Parathyroid adenoma (tissue), 2 donors: ENCODE data around the gene RNF4.

Experiments used
- H2AFZ ChIP-seq: fragments of 300-600 bp; sonication (generic); one replicate; pipeline ENCODE4 v1.7.0; 2017; ENCODE audit warnings: antibody characterized with exemption, mild to moderate bottlenecking
- H3K27ac ChIP-seq: fragments of 300-600 bp; sonication (generic); one replicate; pipeline ENCODE4 v1.7.0; 2017
- H3K27me3 ChIP-seq: fragments of 300-600 bp; sonication (generic); one replicate; pipeline ENCODE4 v1.7.0; 2017; ENCODE audit warnings: low read length; ENCODE audit not compliant: control insufficient read depth, insufficient read depth
- H3K36me3 ChIP-seq: fragments of 300-600 bp; sonication (generic); one replicate; pipeline ENCODE4 v1.7.0; 2017; ENCODE audit warnings: low read length; ENCODE audit not compliant: control insufficient read depth, insufficient read depth
- H3K4me1 ChIP-seq: fragments of 300-600 bp; sonication (generic); one replicate; pipeline ENCODE4 v1.7.0; 2017; ENCODE audit warnings: control low read depth
- H3K4me2 ChIP-seq: fragments of 300-600 bp; sonication (generic); one replicate; pipeline ENCODE4 v1.7.0; 2017; ENCODE audit warnings: low read length
- H3K4me3 ChIP-seq: fragments of 300-600 bp; sonication (generic); one replicate; pipeline ENCODE4 v1.7.0; 2017; ENCODE audit warnings: low read depth, low read length
- H3K79me2 ChIP-seq: fragments of 300-600 bp; sonication (generic); one replicate; pipeline ENCODE4 v1.7.0; 2017; ENCODE audit warnings: control low read depth
- H3K9ac ChIP-seq: fragments of 300-600 bp; sonication (generic); one replicate; pipeline ENCODE4 v1.7.0; 2017; ENCODE audit warnings: mild to moderate bottlenecking
- H3K9me3 ChIP-seq: fragments of 300-600 bp; sonication (generic); one replicate; pipeline ENCODE4 v1.7.0; 2017; ENCODE audit warnings: low read length; ENCODE audit not compliant: control insufficient read depth
- CTCF ChIP-seq: fragments of 300-600 bp; sonication (generic); IDR thresholded peaks from one replicate; pipeline ENCODE4 v1.7.0; 2017; ENCODE audit warnings: antibody characterized with exemption, mild to moderate bottlenecking
- donor health status: primary hyperparathyroidism.

RNF4 gene

GRCh38 chr4:2436761-2437474 is 32.0 kb upstream of the RNF4 start:
- Histone ChIP-seq H3K9ac (no peak overlapping the region), H3K79me2 (no peaks in the 10 kb centered on the region), H3K27ac (no peak overlapping the region), H3K9me3 (no peaks in the 10 kb centered on the region), H3K27me3 (no peaks in the 10 kb centered on the region), H3K4me1 (no peaks in the 10 kb centered on the region), H3K36me3 (no peaks in the 10 kb centered on the region), H2AFZ (no peak overlapping the region), H3K4me2 (no peak overlapping the region), H3K4me3 (no peak overlapping the region)
- TF ChIP-seq CTCF, result no peak

GRCh38 chr4:2437475-2438215 is 31.3 kb upstream of the RNF4 start:
- no peak overlapping the region for H3K4me3 ChIP-seq
- no peaks in the 10 kb centered on the region for H3K27me3 ChIP-seq
- TF ChIP-seq CTCF, result no peak
- H3K4me1 ChIP-seq, result no peaks in the 10 kb centered on the region
- no peaks in the 10 kb centered on the region for H3K79me2 ChIP-seq
- no peaks in the 10 kb centered on the region for H3K9me3 ChIP-seq
- no peak overlapping the region for H2AFZ ChIP-seq
- H3K9ac ChIP-seq, result no peak overlapping the region
- no peak overlapping the region for H3K4me2 ChIP-seq
- H3K27ac ChIP-seq, result no peak overlapping the region
- H3K36me3 ChIP-seq, result no peaks in the 10 kb centered on the region

- Histone ChIP-seq H3K79me2 (no peaks in the 10 kb centered on the region), H3K9me3 (no peaks in the 10 kb centered on the region), H3K4me3 (no peak overlapping the region), H3K4me2 (no peak overlapping the region), H3K36me3 (no peaks in the 10 kb centered on the region), H3K4me1 (no peaks in the 10 kb centered on the region), H3K9ac (no peak overlapping the region), H3K27ac (no peak overlapping the region), H3K27me3 (no peaks in the 10 kb centered on the region), H2AFZ (no peak overlapping the region)
- TF ChIP-seq CTCF, result no peak
Observed at GRCh38 chr4:2438822-2439718, 29.8 kb upstream of the RNF4 start.

- no peaks in the 10 kb centered on the region for H3K36me3 ChIP-seq
- H3K4me1 ChIP-seq, result no peaks in the 10 kb centered on the region
- H3K27me3 ChIP-seq, result no peaks in the 10 kb centered on the region
- H3K4me3 ChIP-seq, result no peak overlapping the region
- no peak overlapping the region for H3K27ac ChIP-seq
- peak; percentile 52 for TF ChIP-seq CTCF
- H3K9me3 ChIP-seq, result no peaks in the 10 kb centered on the region
- no peak overlapping the region for H2AFZ ChIP-seq
- no peak overlapping the region for H3K4me2 ChIP-seq
- H3K9ac ChIP-seq, result no peak overlapping the region
- H3K79me2 ChIP-seq, result no peaks in the 10 kb centered on the region
Observed at GRCh38 chr4:2441393-2442174, 27.3 kb upstream of the RNF4 start.
